K562 (cell line): ENCODE data around the gene MLXIPL. TPM values are rescaled to one million over a fixed set of nuclear protein-coding genes. Genes with fewer than 3 reads are reported as not detected.

ENCODE experiments used
- CBX1 ChIP-seq: sonication (generic); IDR thresholded peaks from 2 replicates; pipeline ENCODE4 v1.6.1; 2016; ENCODE audit warnings: antibody characterized with exemption, low read depth, mild to moderate bottlenecking
- CHD1 ChIP-seq: fragments of 200-600 bp; sonication (generic); IDR thresholded peaks from one replicate; pipeline ENCODE4 v1.6.1; 2012; ENCODE audit warnings: mild to moderate bottlenecking, moderate library complexity, low read length, inconsistent platforms
- FOXJ2 ChIP-seq: fragments of 200-800 bp; sonication (Bioruptor generic); IDR thresholded peaks from 2 replicates; pipeline ENCODE4 v1.6.1; 2016; ENCODE audit warnings: missing genetic modification characterization, missing compliant biosample characterization
- ILK ChIP-seq: fragments of 450-650 bp; IDR thresholded peaks from 2 replicates; pipeline ENCODE4 v1.6.1; 2016; ENCODE audit warnings: missing genetic modification characterization, low read depth, mild to moderate bottlenecking, missing compliant biosample characterization, moderate library complexity, borderline replicate concordance
- JUND ChIP-seq, 2 experiments: IDR thresholded peaks; 2 replicates in 1 of 2; 3 replicates in 1 of 2; pipeline ENCODE4 v1.6.1; 2011; ENCODE audit warnings: borderline replicate concordance in 2 of 2, low read depth in 2 of 2, low read length in 2 of 2, improper control_type of control experiment in 1 of 2, missing biosample characterization in 1 of 2, missing genetic modification characterization in 1 of 2, missing genetic modification reagents in 1 of 2
- MCM5 ChIP-seq: fragments of 450-650 bp; IDR thresholded peaks from 2 replicates; pipeline ENCODE4 v1.6.1; 2016; ENCODE audit warnings: low read depth
- OTX1 ChIP-seq: fragments of 450-650 bp; formaldehyde crosslinking; IDR thresholded peaks from 2 replicates; pipeline ENCODE4 v1.4.0; 2022; ENCODE audit warnings: mild to moderate bottlenecking
- PHF21A ChIP-seq: fragments of 450-650 bp; IDR thresholded peaks from 2 replicates; pipeline ENCODE4 v1.6.1; 2017; ENCODE audit warnings: low read depth, borderline replicate concordance
- PYGO2 ChIP-seq: fragments of 450-650 bp; IDR thresholded peaks from 2 replicates; pipeline ENCODE4 v1.6.1; 2016; ENCODE audit warnings: mild to moderate bottlenecking, missing genetic modification characterization, moderate library complexity, missing compliant biosample characterization
- SMAD4 ChIP-seq: fragments of 250-450 bp; sonication (Bioruptor Pico); conservative IDR thresholded peaks from 2 replicates; pipeline ENCODE4 v1.8.0; 2021; ENCODE audit warnings: inconsistent platforms, mild to moderate bottlenecking, moderate library complexity
- SRSF1 ChIP-seq: fragments of 200-400 bp; formaldehyde crosslinking; IDR thresholded peaks from 2 replicates; pipeline ENCODE4 v1.6.1; 2017; ENCODE audit warnings: mild to moderate bottlenecking, low read depth, low read length, moderate library complexity
- TEAD4 ChIP-seq, 2 experiments: sonication (generic) in 1 of 2; formaldehyde crosslinking in 1 of 2; IDR thresholded peaks; 2 replicates each; pipeline versions ENCODE4 v1.6.1 to v1.8.0; 2012 to 2022; ENCODE audit warnings: borderline replicate concordance in 1 of 2, inconsistent platforms in 1 of 2, low read length in 1 of 2, mild to moderate bottlenecking in 1 of 2, missing genetic modification reagents in 1 of 2
- ZNF212 ChIP-seq: fragments of 450-650 bp; formaldehyde crosslinking; IDR thresholded peaks from 2 replicates; pipeline ENCODE4 v1.4.0; 2020; ENCODE audit warnings: mild to moderate bottlenecking
- ZNF280A ChIP-seq: fragments of 450-650 bp; IDR thresholded peaks from 2 replicates; pipeline ENCODE4 v1.6.1; 2018; ENCODE audit warnings: mild to moderate bottlenecking, low read depth; ENCODE audit not compliant: partially characterized antibody
- ZNF324 ChIP-seq: fragments of 250-450 bp; sonication (Bioruptor Pico); IDR thresholded peaks from 2 replicates; pipeline ENCODE4 v1.4.0; 2020; ENCODE audit warnings: mild to moderate bottlenecking
- polyA plus RNA-seq, 8 experiments: library from polyadenylated mRNA; depleted of rRNA in 4 of 8; stranded (reverse) in 5 of 8; unstranded in 3 of 8; fragments of >200 nt; fragmentation: Nextera tagmentation in 2 of 8; fragmentation: Illumina TruSeq in 1 of 8; extraction: Ambion mirVana in 2 of 8; extraction: Trizol in 1 of 8; gene quantifications; 2 replicates each; pipeline versions ENCODE4 v1.2.1 to v1.2.3, GENCODE V29; 2011 to 2014; ENCODE audit warnings: inconsistent platforms in 1 of 8, missing spikeins in 1 of 8
- total RNA-seq, 7 experiments: library from RNA; depleted of rRNA in 6 of 7; stranded (reverse); fragments of >200 nt in 6 of 7; fragmentation: Illumina TruSeq in 2 of 7; extraction: Trizol in 2 of 7; gene quantifications; 2 replicates each; pipeline versions ENCODE4 v1.2.1 to v1.2.3, GENCODE V29; 2011 to 2021; ENCODE audit warnings: low replicate concordance in 1 of 7
- TF ChIP-seq, protein P1 (sequence below): fragments of 450-650 bp; IDR thresholded peaks from 2 replicates; pipeline ENCODE4 v1.6.1; 2016; ENCODE audit warnings: low read depth

The MLXIPL gene
- total and polyA plus RNA-seq, 9 of the 15 experiments (the other 6 are each of a cell fraction or from before 2014, with no cell fraction given): 0.11 to 18.4 (median 1.4) TPM

DNA sequence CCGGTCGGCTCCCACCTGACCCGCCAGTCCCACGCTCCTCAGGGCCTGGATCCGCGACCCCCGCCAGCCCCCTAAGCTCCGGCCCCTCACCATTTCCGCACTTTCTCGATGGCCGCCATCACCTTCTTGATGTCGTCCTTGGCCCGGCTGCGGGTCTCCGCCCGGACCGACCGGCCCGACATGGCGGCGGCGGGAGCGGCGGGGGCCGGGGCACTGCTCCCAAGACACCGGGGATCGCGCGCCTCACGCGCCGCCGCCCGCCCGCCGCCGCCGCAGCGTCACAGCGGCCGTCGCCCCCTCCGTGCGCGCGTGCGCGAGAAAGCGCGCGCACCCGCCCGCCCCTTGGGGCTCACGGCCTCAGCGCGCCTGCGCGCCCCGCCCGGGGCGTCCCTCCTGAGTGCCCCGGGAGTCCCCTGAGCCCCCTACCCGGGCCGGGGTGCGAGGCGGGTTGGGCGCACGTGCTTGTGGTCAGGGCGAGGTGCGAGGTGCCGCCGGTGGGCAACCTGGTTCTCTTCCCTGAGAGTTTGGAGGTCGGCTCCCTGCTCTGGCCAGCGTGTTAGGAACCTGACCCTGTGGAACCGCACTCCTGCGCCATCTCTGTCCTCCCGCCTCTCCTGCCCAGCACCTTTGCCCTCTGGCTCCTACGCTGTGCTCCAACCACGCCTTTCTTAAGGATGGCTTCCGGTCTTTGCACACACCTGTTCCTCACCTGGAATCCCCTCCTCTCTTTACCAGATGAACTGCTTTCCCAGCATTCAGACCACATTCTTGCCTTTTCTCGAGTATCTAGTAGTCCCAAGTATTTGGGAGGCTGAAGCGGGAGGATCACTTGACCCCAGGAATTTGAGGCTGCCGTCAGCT lies 66.7 kb downstream of the MLXIPL start, which contains the start of gene BCL7B (continued):
- TF ChIP-seq, protein P1, sequence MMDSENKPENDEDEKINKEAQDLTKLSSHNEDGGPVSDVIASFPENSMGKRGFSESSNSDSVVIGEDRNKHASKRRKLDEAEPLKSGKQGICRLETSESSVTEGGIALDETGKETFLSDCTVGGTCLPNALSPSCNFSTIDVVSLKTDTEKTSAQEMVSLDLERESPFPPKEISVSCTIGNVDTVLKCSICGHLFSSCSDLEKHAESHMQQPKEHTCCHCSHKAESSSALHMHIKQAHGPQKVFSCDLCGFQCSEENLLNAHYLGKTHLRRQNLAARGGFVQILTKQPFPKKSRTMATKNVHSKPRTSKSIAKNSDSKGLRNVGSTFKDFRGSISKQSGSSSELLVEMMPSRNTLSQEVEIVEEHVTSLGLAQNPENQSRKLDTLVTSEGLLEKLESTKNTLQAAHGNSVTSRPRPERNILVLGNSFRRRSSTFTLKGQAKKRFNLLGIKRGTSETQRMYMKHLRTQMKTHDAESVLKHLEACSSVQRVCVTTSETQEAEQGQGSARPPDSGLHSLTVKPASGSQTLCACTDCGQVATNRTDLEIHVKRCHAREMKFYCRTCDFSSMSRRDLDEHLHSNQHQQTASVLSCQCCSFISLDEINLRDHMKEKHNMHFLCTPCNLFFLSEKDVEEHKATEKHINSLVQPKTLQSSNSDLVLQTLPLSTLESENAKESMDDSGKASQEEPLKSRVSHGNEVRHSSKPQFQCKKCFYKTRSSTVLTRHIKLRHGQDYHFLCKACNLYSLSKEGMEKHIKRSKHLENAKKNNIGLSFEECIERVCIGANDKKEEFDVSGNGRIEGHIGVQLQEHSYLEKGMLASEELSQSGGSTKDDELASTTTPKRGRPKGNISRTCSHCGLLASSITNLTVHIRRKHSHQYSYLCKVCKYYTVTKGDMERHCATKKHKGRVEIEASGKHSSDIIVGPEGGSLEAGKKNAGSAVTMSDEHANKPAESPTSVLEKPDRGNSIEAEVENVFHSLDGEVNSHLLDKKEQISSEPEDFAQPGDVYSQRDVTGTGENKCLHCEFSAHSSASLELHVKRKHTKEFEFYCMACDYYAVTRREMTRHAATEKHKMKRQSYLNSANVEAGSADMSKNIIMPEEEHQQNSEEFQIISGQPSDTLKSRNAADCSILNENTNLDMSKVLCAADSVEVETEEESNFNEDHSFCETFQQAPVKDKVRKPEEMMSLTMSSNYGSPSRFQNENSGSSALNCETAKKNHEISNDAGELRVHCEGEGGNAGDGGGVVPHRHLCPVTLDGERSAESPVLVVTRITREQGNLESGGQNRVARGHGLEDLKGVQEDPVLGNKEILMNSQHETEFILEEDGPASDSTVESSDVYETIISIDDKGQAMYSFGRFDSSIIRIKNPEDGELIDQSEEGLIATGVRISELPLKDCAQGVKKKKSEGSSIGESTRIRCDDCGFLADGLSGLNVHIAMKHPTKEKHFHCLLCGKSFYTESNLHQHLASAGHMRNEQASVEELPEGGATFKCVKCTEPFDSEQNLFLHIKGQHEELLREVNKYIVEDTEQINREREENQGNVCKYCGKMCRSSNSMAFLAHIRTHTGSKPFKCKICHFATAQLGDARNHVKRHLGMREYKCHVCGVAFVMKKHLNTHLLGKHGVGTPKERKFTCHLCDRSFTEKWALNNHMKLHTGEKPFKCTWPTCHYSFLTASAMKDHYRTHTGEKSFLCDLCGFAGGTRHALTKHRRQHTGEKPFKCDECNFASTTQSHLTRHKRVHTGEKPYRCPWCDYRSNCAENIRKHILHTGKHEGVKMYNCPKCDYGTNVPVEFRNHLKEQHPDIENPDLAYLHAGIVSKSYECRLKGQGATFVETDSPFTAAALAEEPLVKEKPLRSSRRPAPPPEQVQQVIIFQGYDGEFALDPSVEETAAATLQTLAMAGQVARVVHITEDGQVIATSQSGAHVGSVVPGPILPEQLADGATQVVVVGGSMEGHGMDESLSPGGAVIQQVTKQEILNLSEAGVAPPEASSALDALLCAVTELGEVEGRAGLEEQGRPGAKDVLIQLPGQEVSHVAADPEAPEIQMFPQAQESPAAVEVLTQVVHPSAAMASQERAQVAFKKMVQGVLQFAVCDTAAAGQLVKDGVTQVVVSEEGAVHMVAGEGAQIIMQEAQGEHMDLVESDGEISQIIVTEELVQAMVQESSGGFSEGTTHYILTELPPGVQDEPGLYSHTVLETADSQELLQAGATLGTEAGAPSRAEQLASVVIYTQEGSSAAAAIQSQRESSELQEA: no peak; the same call in 1 of the 2 replicates
- TF ChIP-seq OTX1 (CRISPR knock-in tag) (peak; percentile 94), TEAD4 (IDR thresholded peaks at IDR 0.05; ENCODE audit: low read length) (peak; percentile 51), TEAD4 (CRISPR knock-in tag; IDR thresholded peaks at IDR 0.05; ENCODE audit: borderline replicate concordance) (0 out of 2 replicates have a peak, but pooled peaks have one; percentile 31), PHF21A (no peak), ILK (no peak), SRSF1 (no peak), JUND (IDR thresholded peaks at IDR 0.05; ENCODE audit: borderline replicate concordance, low read depth, low read length) (no peak), JUND (tag; IDR thresholded peaks at IDR 0.05; ENCODE audit: borderline replicate concordance, low read depth, low read length) (no peak; the same call in 2 of the 3 replicates), ZNF212 (CRISPR knock-in tag) (no peak), MCM5 (no peak), SMAD4 (peak; percentile 84), ZNF280A (no peak), CBX1 (peak; percentile 66), FOXJ2 (tag) (no peak), CHD1 (peak; percentile 85), PYGO2 (tag) (no peak), ZNF324 (CRISPR knock-in tag) (no peak)
